ENCODE measurements around the gene PLA2G2D. TPM values are rescaled to one million over a fixed set of nuclear protein-coding genes. Genes with fewer than 3 reads are reported as not detected.

Gene PLA2G2D
- total and polyA plus RNA-seq, 9 of the 15 experiments (the other 6 are each of a cell fraction or from before 2014, with no cell fraction given), result not detected

- no peak overlapping the region for H3K27ac ChIP-seq (ENCODE audit: extremely low read depth, low read depth, low read length)
- FAIRE-seq, result no peak
- CTCF ChIA-PET (ENCODE audit: low intra/inter-chr PET ratio), result no interaction called here
Measured at GRCh38 chr1:20079661-20080305, 39.6 kb downstream of the PLA2G2D start.

GRCh38 chr1:20078711-20079110, 40.6 kb downstream of the PLA2G2D start:
- FAIRE-seq, result no peak
- POLR2A ChIA-PET, result no interaction called here
- no peak overlapping the region for H3K27ac ChIP-seq (ENCODE audit: extremely low read depth, low read depth, low read length)

More at GRCh38 chr1:20079661-20080305, 39.6 kb downstream of the PLA2G2D start:
- Histone ChIP-seq H3K9me1 (ENCODE audit: control insufficient read depth, insufficient read depth, low read length) (no peaks in the 10 kb centered on the region), H3K9me3 (replicated peaks; ENCODE audit: control insufficient read depth, insufficient read depth, low read depth, low read length) (no peaks in the 10 kb centered on the region), H3K4me1 (replicated peaks in 1 of 2; ENCODE audit: control insufficient read depth in 2 of 2, insufficient read depth in 2 of 2, low read length in 2 of 2) (no peaks in the 10 kb centered on the region), H3K9ac (ENCODE audit: insufficient read depth in 1 of 2, low read depth in 2 of 2, low read length in 2 of 2) (no peak overlapping the region), H4K20me1 (replicated peaks; ENCODE audit: control insufficient read depth, insufficient read depth, low read length) (no peaks in the 10 kb centered on the region), H3K4me2 (ENCODE audit: insufficient read depth, low read length) (no peak overlapping the region), H3K27me3 (ENCODE audit: control insufficient read depth in 2 of 2, insufficient read depth in 2 of 2, low read length in 2 of 2) (peaks cover 27 to 61% of the 10 kb centered on the region in 2 experiments; a peak in 4 of 5 replicates), H3K36me3 (ENCODE audit: control insufficient read depth, insufficient read depth, low read length) (no peaks in the 10 kb centered on the region), H2AFZ (ENCODE audit: low read depth, low read length) (no peak overlapping the region), H3K79me2 (ENCODE audit: control insufficient read depth, insufficient read depth, low read length) (no peaks in the 10 kb centered on the region), H3K4me3 (no peak overlapping the region)
- POLR2A ChIA-PET, result interaction anchor here (0.6 to 0.7 kb wide), 2 partner anchors 14 to 64 kb away, joined by 3 read pairs; no protein-coding TSS in a partner anchor
- in situ Hi-C loops (cut with MboI) (no loop called here), intact Hi-C loops (cut with micrococcal nuclease) (no loop called here)
- DNase-seq (ENCODE audit: extremely low read depth in 1 of 4, low spot score in 3 of 4) (no peak), ATAC-seq (no peak)
- TF ChIP-seq ELF1 (tag; IDR thresholded peaks at IDR 0.05), result no peak
- TF ChIP-seq EP400 (IDR thresholded peaks at IDR 0.05), result no peak
- TF ChIP-seq NCOA4 (IDR thresholded peaks at IDR 0.05; ENCODE audit: partially characterized antibody), result no peak
- TF ChIP-seq FOXJ2 (tag; IDR thresholded peaks at IDR 0.05), result no peak
- TF ChIP-seq TRIM24 (IDR thresholded peaks at IDR 0.05), result no peak
- no peak for TF ChIP-seq TRIM28 (IDR thresholded peaks at IDR 0.05)
- TF ChIP-seq IFI16 (CRISPR knock-in tag; IDR thresholded peaks at IDR 0.05), result no peak
- TF ChIP-seq ZNF121 (CRISPR knock-in tag; conservative IDR thresholded peaks at IDR 0.05), result no peak
- 5% methylated on average over 8 of the region's 8 CpGs for WGBS (ENCODE audit: insufficient coverage, low coverage, missing lambda C conversion rate)
- BruUV-seq (replicated peaks), result no TSS peak

More at GRCh38 chr1:20078711-20079110, 40.6 kb downstream of the PLA2G2D start:
- intact Hi-C loops (cut with micrococcal nuclease), result no loop called here
- H3K9me1 ChIP-seq (ENCODE audit: control insufficient read depth, insufficient read depth, low read length), result no peaks in the 10 kb centered on the region
- peaks cover 22 to 65% of the 10 kb centered on the region in 2 experiments; a peak in 4 of 5 replicates for H3K27me3 ChIP-seq (ENCODE audit: control insufficient read depth in 2 of 2, insufficient read depth in 2 of 2, low read length in 2 of 2)
- in situ Hi-C loops (cut with MboI), result no loop called here
- no peaks in the 10 kb centered on the region for H4K20me1 ChIP-seq (replicated peaks; ENCODE audit: control insufficient read depth, insufficient read depth, low read length)
- DNase-seq (ENCODE audit: extremely low read depth in 1 of 4, low spot score in 3 of 4), result no peak
- 0% methylated on average over 5 of the region's 5 CpGs for WGBS (ENCODE audit: insufficient coverage, low coverage, missing lambda C conversion rate)
- CTCF ChIA-PET (ENCODE audit: low intra/inter-chr PET ratio), result no interaction called here
- no peak for TF ChIP-seq DEAF1 (CRISPR knock-in tag; IDR thresholded peaks at IDR 0.05)
- H3K79me2 ChIP-seq (ENCODE audit: control insufficient read depth, insufficient read depth, low read length), result no peaks in the 10 kb centered on the region
- no peaks in the 10 kb centered on the region for H3K4me1 ChIP-seq (replicated peaks in 1 of 2; ENCODE audit: control insufficient read depth in 2 of 2, insufficient read depth in 2 of 2, low read length in 2 of 2)
- no peak overlapping the region for H3K4me3 ChIP-seq
- H3K4me2 ChIP-seq (ENCODE audit: insufficient read depth, low read length), result no peak overlapping the region
- no peak overlapping the region for H2AFZ ChIP-seq (ENCODE audit: low read depth, low read length)
- no peaks in the 10 kb centered on the region for H3K9me3 ChIP-seq (replicated peaks; ENCODE audit: control insufficient read depth, insufficient read depth, low read depth, low read length)
- no peak for ATAC-seq
- BruUV-seq (replicated peaks), result no TSS peak
- no peaks in the 10 kb centered on the region for H3K36me3 ChIP-seq (ENCODE audit: control insufficient read depth, insufficient read depth, low read length)
- no peak overlapping the region for H3K9ac ChIP-seq (ENCODE audit: insufficient read depth in 1 of 2, low read depth in 2 of 2, low read length in 2 of 2)
